Activated CD4-positive, alpha-beta T cell treated with anti-CD3 and anti-CD28 coated beads for 1 hour (primary cell): ENCODE measurements around the gene TSPAN16.
"Not testable (repeated sequence)": the region's sequence is repeated elsewhere in the genome, so short reads cannot be mapped to it uniquely, and the experiment has no call there.

Experiments used
- DNase-seq: peaks from one replicate; pipeline ENCODE4 v3.0.0-alpha.2; 2020

TSPAN16 gene

DNA sequence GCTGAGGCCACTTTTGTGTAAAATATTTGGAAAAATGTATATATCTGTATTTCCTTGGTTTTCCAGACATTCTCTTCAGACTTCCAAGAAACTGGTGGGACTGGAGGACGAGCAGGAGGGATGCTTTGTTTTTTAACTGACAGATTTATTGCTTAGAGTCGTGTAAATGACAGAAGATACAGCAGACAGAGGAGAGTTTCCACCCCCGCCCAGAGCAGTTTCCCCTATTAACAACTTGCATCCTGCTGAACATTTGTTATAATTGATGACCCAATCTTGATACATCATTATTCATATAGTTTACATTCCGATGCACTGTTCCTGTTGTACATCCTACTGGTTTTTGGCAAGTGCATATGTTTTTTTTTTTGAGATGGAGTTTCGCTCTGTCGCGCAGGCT lies 26.6 kb upstream of the TSPAN16 start:
- no peak for DNase-seq

DNA sequence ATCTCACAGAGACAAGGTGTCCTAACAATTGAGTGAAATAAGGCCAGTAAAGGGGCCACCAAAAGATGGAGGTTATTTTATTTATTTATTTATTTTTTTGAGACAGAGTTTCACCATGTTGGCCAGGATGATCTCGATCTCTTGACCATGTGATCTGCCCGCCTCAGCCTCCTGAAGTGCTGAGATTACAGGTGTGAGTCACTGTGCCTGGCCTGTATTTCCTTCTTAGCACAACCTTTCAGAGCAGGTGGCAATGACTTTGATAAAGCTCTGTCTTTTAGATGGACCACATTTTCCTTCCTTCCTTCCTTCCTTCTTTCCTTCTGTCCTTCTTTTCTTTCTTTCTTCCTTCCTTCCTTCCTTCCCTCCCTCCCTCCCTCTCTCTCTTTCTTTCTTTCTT lies 22.7 kb upstream of the TSPAN16 start:
- DNase-seq: no peak

DNA sequence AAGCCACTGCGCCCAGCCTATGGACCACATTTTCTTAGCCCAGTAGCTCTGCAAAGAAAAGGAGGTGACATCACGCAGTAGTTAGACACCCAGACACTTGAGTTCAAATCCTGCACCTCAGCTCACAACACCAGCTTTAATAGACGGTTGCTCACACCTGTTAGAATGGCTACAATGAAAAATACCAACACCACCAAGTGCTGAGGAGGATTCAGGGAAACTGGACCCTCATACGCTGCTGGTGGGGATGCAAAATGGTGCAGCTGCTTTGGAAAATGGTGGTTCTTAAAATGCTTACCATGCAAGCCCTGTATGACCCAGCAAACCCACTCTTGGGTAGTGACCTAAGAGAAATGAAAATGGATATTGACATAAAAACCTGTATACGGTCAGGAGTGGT lies 22.0 kb upstream of the TSPAN16 start:
- no peak for DNase-seq

DNA sequence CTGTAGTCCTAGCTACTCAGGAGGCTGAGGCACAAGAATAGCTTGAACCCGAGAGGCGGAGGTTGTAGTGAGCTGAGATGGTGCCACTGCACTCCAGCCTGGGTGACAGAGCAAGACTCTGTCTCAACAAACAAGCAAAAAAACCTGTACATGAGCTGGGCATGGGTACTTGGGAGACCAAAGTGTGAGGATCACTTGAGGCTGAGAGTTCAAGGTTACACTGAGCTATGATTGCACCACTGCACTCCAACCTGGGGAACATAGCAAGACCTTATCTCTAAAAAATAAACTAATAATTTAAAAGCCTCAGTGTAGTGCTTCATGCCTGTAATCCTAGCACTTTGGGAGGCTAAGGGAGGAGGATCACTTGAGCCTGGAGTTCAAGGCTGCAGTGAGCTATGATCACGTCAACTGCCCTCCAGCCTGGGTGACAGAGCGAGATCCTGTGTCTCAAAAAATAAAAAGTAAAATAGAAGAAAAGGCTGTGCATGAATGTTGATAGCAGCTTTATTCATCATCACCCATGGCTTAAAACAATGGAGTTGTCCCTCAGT lies 21.4 kb upstream of the TSPAN16 start:
- DNase-seq: no peak

DNA sequence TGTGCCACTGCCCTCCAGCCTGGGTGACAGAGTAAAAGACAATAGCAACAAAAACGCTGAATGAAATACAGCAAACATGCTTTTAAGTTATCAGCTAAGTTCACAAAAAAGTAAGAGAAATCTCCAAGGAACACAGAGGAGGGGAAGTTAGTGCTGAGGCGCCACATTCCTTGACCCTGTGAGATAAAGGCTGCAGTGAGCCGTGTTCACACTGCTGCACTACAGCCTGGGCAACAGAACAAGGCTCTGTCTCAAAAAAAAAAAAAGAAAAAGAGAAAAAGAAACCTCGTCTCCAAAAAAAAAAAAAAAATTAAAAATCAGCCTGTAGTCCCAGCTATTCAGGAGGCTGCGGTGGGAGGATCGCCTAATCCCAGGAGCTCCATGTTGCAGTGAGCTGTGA lies 17.3 kb upstream of the TSPAN16 start:
- no peak for DNase-seq

DNA sequence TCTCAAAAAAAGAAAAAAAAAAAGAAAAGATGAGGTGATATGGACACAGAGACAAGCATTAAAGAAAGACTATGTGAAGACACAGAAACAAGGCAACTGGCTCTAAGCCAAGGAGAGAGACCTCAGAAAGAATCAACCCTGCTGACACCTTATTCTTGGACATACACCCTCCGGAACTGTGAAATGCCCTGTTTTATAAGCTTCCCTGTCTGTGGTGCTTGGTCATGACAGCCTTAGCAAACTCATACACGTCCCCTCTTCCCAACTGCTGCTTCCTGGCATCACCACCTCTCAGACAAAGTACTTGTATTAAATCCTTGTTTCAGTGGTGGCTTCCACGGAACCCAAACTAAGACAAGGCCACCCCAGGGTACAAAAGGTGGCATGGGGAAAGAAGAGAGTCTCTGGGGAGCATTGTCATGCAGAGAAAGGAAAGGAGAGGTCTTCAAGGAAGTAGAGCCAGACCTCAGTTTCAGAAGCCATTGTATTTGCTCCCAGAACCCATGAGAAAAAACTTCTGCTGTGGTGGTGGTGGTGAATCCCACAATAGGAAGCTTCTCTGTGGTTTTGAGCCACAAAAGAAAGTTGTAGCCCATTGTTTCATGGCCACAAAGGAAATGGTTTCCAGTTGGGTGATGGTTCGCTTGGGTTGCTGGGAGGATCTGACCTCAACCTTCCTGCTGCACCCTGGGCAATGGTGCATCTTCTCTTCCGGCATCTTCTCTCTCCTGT lies 16.3 kb upstream of the TSPAN16 start:
- no peak for DNase-seq

DNA sequence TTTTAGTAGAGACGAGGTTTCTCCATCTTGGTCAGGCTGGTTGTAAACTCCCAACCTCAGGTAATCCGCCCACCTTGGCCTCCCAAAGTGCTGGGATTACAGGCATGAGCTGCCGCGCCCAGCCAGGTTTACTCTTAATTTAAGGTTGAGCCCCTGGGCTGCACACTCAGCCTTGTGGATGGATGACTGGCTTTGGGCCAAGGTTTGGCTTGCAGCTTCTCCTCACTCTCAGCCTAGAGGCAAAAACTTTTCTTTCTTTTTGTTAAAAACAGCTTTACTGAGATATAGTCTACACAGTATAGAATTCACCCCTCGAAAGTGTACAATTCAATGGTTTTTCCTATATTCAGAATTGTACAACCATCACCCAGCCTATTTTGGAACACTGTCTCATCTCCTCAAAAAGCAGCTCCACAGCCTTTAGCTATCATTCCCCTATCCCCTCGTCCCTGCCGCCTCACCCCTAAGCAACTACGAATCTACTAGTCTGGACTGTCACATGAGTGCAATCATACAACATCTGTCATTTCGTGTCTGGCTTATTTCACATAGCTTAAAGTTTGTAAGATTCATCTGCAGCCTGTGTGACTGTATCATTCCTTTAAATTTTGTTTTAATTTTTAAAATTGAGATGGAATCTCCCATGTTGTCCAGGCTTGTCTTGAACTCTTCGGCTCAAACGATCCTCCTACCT lies 14.5 kb upstream of the TSPAN16 start:
- no peak for DNase-seq

DNA sequence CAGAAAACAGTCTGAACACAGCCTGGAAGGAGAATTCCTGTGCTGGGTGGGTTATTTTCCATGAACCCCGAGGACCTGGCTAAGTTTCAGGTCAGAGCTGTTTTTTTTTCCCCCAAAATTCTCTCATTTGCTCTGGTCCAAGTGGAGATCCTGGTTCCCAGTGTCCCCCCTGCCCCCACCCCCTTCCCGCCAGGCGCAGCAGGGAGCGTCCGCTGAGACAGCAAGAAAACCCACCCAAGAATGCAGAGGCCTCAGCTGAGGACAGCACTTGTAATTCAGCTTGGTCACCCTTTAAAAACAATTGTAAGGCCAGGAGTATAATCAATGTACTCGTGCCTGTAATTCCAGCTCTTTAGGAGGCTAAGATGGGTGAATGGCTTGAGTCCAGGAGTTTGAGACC lies 11.4 kb upstream of the TSPAN16 start:
- no peak for DNase-seq

DNA sequence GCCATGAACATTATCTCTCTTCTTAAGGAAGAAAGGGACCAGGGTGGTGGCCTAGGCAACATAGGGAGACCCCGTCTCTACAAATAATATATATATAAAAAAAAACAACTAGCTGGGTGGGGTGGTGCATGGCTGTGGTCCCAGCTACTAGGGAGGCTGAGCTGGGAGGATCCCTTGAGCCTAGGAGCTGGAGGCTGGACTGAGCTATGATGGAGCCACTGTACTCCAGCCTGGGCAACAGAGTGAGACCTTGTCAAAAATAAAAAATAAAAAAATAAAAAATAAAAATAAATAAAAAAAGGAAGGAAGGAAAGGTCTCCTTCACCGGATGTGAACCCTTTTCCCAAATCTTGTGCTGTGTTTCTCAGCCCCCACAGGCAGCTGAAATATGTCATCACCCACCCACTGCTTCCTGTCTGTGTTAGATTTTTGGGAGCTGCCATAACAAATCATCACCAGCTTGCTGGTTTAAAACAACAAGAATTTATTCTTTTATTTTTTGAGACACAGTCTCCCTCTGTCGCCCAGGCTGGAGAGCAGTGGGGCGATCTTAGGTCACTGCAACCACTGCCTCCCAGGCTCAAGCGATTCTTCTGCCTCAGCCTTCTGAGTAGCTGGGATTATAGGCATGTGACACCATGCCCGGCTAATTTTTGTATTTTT lies 9.5 kb upstream of the TSPAN16 start:
- DNase-seq: no peak

DNA sequence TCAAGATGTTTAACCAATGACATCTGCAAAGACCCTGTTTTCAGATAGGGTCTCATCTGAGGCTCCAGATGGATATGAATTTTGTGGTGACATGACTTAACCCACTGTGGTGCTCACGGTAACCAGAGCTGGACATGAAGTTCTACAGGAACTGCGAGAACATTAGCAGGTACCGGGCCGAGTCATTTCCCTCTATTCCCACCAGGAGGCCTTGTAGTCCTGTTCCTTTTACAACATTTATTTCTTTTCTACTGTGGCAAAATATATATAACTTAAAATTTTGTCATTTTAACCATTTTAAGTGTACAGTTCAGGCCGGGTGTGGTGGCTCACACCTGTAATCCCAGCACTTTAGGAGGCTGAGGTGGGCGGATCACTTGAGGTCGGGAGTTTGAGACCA lies 7.6 kb upstream of the TSPAN16 start:
- DNase-seq: no peak

DNA sequence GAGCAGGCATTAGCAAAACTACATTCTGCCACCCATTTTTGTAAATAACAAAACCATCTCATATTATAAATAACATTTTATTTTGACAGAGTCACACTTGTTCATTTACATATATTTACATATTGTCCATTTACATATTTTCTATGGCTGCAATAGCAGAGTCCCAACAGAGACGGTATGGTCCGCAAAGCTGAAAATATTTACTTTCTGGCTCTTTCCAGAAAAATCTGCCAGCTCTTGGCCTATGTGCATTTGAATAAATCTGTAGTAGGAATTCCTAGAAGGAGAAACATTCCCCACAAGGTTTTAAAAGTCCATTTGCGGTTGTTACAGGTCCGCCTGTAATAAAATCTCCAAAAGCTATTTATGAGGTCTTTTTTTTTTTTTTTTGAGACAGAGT lies 5.7 kb upstream of the TSPAN16 start:
- DNase-seq: no peak

DNA sequence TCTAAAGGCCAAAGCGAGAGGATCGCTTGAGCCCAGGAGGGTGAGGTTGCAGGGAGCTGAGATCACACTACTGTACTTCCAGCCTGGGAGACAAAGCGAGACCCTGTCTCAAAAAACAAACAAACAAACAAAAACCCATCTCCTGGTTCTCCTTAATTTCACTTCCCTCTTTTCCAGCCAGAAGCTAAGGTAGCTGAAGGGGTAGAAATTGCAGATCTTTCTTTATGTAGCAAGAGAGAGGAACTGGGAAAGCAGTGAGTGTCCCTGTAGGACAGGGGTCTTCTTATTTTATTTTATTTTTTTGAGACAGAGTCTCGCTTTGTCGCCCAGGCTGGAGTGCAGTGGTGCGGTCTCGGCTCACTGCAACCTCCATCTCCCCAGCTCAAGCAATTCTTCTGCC lies 4.5 kb upstream of the TSPAN16 start:
- DNase-seq: no peak

DNA sequence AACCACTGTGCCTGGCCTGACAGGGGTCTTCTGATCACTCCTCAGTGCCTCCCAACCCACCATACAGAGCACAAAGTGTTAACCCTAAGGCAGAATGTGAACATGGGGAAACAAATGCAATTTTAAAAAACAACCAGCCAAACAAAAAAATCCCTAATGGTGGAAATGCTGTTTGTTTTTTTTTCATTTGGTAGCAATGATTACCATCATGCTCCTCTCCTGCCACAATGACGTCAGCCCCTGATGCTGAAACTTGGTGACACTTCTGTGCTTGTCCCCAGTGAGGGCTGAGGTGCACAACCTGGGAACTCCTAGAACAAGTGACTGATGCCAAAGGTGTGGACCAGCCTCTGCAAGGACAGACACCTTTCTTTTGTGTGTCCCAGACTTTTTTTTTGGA lies 4.0 kb upstream of the TSPAN16 start:
- no peak for DNase-seq

DNA sequence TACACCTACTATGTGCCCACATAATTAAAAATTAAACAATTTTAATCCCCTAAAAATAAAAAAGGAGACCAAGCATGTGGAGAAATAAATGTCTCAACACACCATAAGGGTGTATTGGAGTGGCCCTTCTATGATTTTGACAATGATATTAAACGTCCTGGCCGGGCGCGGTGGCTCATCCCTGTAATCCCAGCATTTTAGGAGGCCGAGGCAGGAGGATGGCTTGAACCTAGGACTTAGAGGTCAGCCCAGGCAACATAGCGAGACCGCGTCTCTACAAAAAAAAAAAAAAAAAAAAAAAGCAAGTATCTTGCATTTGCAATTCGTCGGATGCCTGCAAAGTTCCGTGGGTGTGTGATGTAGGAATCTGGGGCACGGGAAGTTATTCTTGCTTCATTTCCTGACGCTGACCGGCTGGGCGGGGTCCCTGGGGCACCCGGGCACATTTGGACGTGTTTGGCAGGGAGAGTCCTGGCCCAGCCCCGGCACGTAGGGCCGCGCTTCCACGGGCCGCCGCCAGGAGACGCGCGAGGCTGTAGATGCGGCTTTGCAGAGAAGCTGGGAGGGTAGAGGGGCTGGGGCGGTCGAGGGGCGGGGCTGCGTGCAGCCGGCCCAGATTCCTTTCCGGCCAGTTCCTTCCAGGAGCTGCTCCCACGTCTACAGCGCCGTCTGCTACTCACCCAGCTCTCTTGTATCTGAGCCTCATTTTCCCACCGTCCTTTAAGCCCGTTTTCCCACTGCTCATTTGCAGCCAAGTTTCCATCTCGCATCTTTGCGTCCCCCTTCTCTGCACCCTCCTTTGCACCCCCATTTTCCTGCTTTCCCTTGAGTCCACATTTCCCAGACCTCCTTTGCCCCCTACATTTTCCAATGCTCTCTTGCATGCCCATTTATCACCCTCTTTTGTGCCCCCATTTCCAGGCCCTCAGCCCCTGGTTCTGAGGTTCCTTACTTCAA lies 2.2 kb upstream of the TSPAN16 start:
- peak; percentile 69 for DNase-seq

DNA sequence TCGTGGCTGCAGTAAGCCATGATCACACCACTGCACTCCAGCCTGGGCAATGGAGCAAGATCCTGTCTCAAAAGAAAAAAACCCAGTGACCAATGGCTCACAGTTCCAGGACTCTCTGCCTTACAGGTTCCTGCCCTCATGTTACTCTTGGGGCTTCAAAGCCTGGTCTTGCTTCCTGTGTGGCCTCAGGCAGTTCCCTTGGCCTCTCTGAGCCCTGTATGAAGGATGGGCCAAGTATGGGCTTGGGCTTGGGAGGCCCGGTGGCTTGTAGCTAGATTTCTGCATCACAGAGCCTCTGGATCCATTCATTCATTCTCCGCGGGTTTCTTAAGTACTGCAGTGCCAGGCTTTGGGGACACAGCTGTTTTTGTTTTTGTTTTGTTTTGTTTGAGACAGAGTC lies 780 bp upstream of the TSPAN16 start:
- DNase-seq: no peak

DNA sequence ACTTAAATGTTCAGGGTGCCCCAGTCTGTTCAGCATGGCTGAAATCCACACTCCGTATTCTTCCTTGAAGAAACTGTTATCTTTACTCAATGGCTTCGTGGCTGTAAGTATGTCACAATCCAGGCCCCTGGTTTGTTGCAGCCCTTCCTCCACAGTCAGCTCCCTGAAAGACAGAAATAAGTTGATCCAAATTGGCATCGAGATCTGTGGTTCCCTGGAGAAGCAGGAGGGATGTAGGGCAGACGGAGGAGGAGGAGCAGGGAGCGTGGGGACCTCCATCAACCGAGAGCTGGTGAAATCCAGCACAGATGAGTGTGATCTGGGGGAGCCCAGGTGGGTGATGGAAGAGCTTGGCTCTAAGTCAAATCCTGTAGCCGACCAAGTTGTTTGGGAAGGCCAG lies 304 bp downstream of the TSPAN16 start:
- no peak for DNase-seq

DNA sequence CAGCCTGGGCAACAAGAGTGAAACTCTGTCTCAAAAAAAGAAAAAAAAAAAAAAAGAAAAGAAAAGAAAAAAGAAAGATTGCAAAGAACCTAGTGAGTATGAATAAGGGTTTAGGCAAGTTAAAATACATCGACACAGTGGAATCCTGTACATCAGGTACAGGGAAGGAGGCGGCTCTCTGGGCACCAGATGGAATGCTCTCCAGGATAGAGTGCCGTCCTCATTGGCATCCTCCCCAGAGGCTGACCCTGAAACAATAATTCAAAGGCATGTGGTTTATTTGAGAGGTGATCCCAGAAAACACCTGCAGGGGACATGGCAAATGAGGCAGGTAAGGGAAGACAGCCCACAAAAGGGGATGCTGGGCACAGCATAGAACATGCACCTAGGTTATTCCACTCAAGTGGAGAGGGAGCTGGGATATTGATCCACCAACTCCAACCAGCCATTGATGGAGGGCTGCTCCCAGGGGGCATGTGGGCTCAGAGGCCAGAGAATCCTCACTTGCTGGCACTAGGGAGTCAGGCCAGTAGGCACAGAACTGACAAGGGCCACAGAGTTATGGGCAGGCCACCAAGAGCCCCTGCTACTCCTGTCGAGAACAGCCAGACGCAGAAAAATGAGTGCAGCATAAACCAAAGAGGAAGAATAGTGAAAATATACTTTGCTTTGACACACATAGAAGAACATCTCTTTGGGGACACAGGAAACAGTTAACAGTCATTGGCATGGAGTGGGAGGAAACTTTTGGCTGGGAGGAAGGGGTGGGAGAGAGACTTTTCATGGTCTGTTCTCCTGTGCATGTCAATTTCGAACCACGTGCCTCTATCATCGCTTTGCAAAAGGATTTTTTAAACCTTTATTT lies 4.2 kb downstream of the TSPAN16 start:
- DNase-seq: no peak

DNA sequence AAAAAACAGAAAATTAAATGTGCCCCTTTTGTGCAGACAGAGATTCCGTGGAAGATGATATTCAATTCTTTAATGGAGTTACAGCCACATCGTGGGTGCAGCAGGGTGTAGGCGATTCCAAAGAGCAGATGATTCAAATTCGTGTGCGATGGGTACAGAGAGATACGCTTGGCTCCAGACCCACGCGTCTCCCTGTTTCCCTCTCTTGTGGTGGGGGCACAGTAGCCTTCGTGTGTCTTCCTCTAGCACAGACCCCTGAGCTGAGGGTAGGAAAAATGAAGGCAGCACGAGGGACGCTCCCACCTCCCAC lies 4.8 kb downstream of the TSPAN16 start:
- DNase-seq: no peak

DNA sequence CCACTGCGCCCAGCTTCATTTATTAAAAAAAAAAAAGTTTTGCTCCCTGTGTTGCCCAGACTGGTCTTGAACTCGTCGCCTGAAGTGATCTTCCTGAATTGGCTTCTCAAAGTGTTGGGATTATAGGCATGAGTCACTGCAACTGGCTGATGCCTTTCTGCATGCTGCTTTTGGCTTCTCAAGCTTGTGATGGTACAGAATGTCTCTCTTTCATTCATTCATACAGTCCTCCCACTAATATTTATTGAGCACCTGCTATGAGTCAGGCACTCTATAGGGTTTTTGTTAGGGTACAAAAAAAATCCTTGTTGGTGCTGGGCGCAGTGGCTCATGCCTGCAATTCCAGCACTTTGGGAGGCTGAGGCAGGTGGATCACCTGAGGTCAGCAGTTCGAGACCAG lies 9.0 kb downstream of the TSPAN16 start:
- no peak for DNase-seq

DNA sequence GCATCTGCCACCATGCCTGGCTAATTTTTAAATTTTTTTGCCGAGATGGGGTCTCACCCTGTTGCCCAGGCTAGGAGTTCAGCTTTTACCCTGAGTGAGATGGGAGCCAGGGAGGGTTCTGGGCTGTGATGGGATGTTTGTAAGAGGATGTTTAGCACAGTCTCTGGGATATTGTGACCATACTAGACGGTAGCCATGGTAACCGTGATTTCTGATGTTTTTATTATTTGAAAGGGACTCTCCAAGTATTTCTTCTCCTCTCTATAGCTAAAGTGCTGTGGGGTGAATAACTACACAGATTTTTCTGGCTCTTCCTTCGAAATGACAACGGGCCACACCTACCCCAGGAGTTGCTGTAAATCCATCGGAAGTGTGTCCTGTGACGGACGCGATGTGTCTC lies 10.4 kb downstream of the TSPAN16 start:
- DNase-seq: no peak

DNA sequence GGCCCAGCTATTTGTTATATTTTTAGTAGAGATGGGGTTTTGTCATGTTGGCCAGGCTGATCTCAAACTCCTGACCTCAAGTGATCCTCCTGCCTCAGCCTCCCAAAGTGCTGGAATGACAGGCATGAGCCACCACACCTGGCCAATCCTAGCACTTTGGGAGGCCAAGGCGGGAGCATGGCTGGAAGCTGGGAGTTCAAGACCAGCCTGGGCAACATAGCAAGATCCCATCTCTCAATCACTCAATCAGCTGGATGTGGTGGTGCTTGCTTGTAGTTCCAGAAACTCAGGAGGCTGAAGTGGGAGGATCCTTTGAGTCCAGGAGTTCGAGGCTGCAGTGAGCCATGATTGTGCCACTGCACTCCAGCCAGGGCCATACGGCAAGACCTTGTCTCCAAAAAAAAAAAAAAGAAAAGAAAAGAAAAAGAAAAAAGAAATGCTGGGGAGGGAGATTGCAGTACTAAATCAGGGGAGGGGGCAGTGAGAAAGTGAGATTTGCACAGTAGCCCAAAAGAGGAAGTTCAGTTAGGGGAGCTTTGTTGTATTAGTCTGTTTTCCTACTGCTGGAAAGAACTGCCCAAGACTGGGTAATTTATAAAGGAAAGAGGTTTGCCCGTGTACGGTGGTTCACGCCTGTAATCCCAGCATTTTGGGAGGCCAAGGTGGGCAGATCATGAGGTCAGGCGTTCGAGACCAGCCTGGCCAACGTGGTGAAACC lies 24.5 kb downstream of the TSPAN16 start:
- not testable (repeated sequence) for DNase-seq
